ENCODE measurements around the gene CLIP1. TPM values are rescaled to one million over a fixed set of nuclear protein-coding genes. Genes with fewer than 3 reads are reported as not detected.

The CLIP1 gene
- total and polyA plus RNA-seq, 2 of the 8 experiments (the other 6 are each of a cell fraction or from before 2014, with no cell fraction given), result 19.0 to 27.6 TPM

GRCh38 chr12:122303068-122303467 lies 119.4 kb downstream of the CLIP1 start (continued):
- TF ChIP-seq CHD7 (IDR thresholded peaks at IDR 0.05; ENCODE audit: insufficient replicate concordance, low read length), result no peak
- TF ChIP-seq SP1 (IDR thresholded peaks at IDR 0.05; ENCODE audit: low read depth, low read length), result no peak
- TF ChIP-seq RFX5 (IDR thresholded peaks at IDR 0.05; ENCODE audit: borderline replicate concordance, low read depth, low read length), result no peak
- TF ChIP-seq GABPA (IDR thresholded peaks at IDR 0.05; ENCODE audit: borderline replicate concordance, insufficient read depth, low read length), result no peak
- no peak for TF ChIP-seq KDM1A (IDR thresholded peaks at IDR 0.05; ENCODE audit: borderline replicate concordance, low read length)
- TF ChIP-seq NRF1 (IDR thresholded peaks at IDR 0.05; ENCODE audit: low read depth, low read length), result no peak
- no peak for TF ChIP-seq USF2 (IDR thresholded peaks at IDR 0.05; ENCODE audit: low read length)
- TF ChIP-seq JUN (IDR thresholded peaks at IDR 0.05; ENCODE audit: low read depth, low read length), result no peak

Data from H1 (cell line).